ENCODE data around the gene BUD23. TPM values are rescaled to one million over a fixed set of nuclear protein-coding genes. Genes with fewer than 3 reads are reported as not detected.
"Not testable (repeated sequence)": the region's sequence is repeated elsewhere in the genome, so short reads cannot be mapped to it uniquely, and the experiment has no call there.

The BUD23 gene
- total RNA-seq, 2 donors from 2014 or later: 34.3 to 43.3 TPM

- ATAC-seq (peak; percentile 80), DNase-seq (peak; percentile 75 to 89 (median 85))
- Histone ChIP-seq H3K9me3 (no peaks in the 10 kb centered on the region), H3K4me1 (no peaks in the 10 kb centered on the region), H3K36me3 (replicated peaks in 1 of 2; ENCODE audit: insufficient read depth in 1 of 2, low read depth in 2 of 2) (no peaks in the 10 kb centered on the region), H3K27ac (peak overlapping the region; percentile 49 to 73 (median 70)), H3K4me3 (no peak overlapping the region), H3K27me3 (no peaks in the 10 kb centered on the region)
- intact Hi-C loops (cut with DNase I): no loop called here
- TF ChIP-seq POLR2A (IDR thresholded peaks at IDR 0.05) (peak; percentile 17 to 39 (median 19)), CTCF (IDR thresholded peaks at IDR 0.05) (no peak)
- WGBS, 2 donors: 56 to 67% methylated on average over 8 to 15 of the region's 15 CpGs
Measured at GRCh38 chr7:73707045-73707631, 23.7 kb downstream of the BUD23 start.

GRCh38 chr7:73708961-73709549, 25.7 kb downstream of the BUD23 start:
- Histone ChIP-seq H3K27me3 (no peaks in the 10 kb centered on the region), H3K4me1 (no peaks in the 10 kb centered on the region), H3K9me3 (no peaks in the 10 kb centered on the region), H3K27ac (no peak overlapping the region), H3K36me3 (replicated peaks in 1 of 2; ENCODE audit: insufficient read depth in 1 of 2, low read depth in 2 of 2) (no peaks in the 10 kb centered on the region), H3K4me3 (no peak overlapping the region)
- WGBS, 2 donors: 87 to 92% methylated on average over 10 to 16 of the region's 16 CpGs
- no peak for ATAC-seq
- intact Hi-C loops (cut with DNase I): no loop called here
- no peak for DNase-seq
- TF ChIP-seq CTCF (IDR thresholded peaks at IDR 0.05) (no peak), POLR2A (IDR thresholded peaks at IDR 0.05) (no peak)

DNA sequence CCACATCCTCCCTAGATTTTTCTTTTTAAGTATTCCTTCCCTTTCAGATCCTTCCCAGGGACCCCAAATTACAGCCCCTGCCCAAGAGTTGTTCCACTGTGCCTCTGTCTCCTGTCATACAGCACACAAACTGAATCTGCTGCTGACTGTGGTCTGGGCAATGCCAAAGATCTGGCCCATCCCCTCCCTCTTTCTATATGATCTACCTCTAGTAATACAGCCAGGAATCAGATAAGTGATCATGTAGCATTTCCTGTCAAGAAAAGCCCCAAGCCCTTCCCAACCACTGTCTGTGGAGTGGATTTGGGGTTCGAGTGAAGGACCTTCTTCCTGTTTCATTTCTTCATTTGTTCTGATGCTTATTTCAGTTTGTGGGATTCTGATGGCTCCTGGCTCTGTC, 29.4 kb downstream of the BUD23 start:
- H3K27ac ChIP-seq: no peak overlapping the region
- TF ChIP-seq POLR2A (IDR thresholded peaks at IDR 0.05): no peak
- TF ChIP-seq CTCF (IDR thresholded peaks at IDR 0.05): no peak
- H3K27me3 ChIP-seq: no peaks in the 10 kb centered on the region
- H3K4me1 ChIP-seq: peaks cover under 1% of the 10 kb centered on the region
- WGBS, 2 donors: 56 to 79% methylated on average over 1 of the region's 1 CpG
- intact Hi-C loops (cut with DNase I): no loop called here
- no peak overlapping the region for H3K4me3 ChIP-seq
- ATAC-seq (no peak), DNase-seq (no peak)
- H3K9me3 ChIP-seq: no peaks in the 10 kb centered on the region
- no peaks in the 10 kb centered on the region for H3K36me3 ChIP-seq (replicated peaks in 1 of 2; ENCODE audit: insufficient read depth in 1 of 2, low read depth in 2 of 2)

GRCh38 chr7:73713319-73713718, 29.9 kb downstream of the BUD23 start:
- H3K9me3 ChIP-seq; DNase-seq; H3K27ac ChIP-seq; H3K36me3 ChIP-seq (replicated peaks in 1 of 2; ENCODE audit: insufficient read depth in 1 of 2, low read depth in 2 of 2); H3K4me1 ChIP-seq; H3K27me3 ChIP-seq; intact Hi-C loops (cut with DNase I); ATAC-seq; H3K4me3 ChIP-seq: not testable (repeated sequence)
- WGBS, 2 donors: 80 to 95% methylated on average over 6 of the region's 6 CpGs

DNA sequence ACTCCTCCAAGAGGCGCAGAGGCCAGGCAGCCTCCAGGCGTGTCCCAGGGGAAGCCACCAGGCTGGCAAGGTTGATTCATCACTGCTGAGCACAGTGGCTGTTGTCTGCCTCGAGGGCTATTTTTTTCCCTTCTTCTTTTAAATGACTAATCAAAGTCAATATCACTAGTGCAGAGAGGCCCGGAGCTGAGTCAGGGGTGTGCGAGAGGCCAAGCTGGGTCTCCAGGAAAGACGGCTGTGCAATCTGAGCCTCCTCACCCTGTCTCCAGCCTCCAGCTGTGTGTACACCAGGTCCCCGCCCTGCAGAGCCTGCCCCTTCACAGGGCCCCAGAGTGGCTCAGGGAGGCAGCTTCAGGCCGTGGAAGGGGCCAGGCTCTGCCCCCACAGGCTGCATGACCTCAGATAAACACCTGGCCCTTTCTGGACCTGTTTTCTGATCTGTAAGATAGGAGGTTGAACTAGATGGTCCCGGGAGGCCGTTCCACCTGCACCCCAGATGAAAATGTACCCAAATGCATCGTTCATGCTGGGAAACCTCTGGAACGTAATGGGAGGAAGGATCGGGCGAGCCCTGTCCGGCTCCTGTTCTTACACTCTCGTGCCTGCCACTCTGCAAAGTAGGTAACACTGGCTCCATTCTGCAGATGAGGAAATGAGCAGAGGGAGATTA, 32.4 kb downstream of the BUD23 start:
- ATAC-seq: no peak
- Histone ChIP-seq H3K4me3 (no peak overlapping the region), H3K4me1 (peaks cover 20% of the 10 kb centered on the region), H3K27ac (no peak overlapping the region), H3K36me3 (replicated peaks in 1 of 2; ENCODE audit: insufficient read depth in 1 of 2, low read depth in 2 of 2) (no peaks in the 10 kb centered on the region), H3K9me3 (no peaks in the 10 kb centered on the region), H3K27me3 (no peaks in the 10 kb centered on the region)
- TF ChIP-seq POLR2A (IDR thresholded peaks at IDR 0.05) (no peak), CTCF (IDR thresholded peaks at IDR 0.05) (no peak)
- intact Hi-C loops (cut with DNase I): loop anchor here (5.0 kb wide), 1 partner anchor 103 kb away; no protein-coding TSS in a partner anchor
- peak in 3 of 4 donors; percentile 44 to 58 (median 45) for DNase-seq
- WGBS, 2 donors: 64 to 74% methylated on average over 12 to 16 of the region's 16 CpGs
